Astrocyte of the spinal cord (primary cell): ENCODE results near the gene IFT20.

Experiments used
- DNase-seq: peaks from one replicate; pipeline ENCODE4 v3.0.0; 2011; ENCODE audit warnings: low read depth, low spot score
- H3K4me3 ChIP-seq: 2 replicates; pipeline ENCODE4 v1.5.1; 2011; ENCODE audit warnings: low read depth, mild to moderate bottlenecking, low read length, moderate library complexity
- in situ Hi-C: cut with HindIII; loops from 2 replicates; pipeline ENCODE4 v1.10.0; 2017; ENCODE audit warnings: low sequenced_read_pairs
- TF ChIP-seq, protein P1 (sequence below): IDR thresholded peaks from 2 replicates; pipeline ENCODE4 v1.5.1; 2012; ENCODE audit warnings: low read depth, mild to moderate bottlenecking, low read length, inconsistent platforms

Gene IFT20

DNA sequence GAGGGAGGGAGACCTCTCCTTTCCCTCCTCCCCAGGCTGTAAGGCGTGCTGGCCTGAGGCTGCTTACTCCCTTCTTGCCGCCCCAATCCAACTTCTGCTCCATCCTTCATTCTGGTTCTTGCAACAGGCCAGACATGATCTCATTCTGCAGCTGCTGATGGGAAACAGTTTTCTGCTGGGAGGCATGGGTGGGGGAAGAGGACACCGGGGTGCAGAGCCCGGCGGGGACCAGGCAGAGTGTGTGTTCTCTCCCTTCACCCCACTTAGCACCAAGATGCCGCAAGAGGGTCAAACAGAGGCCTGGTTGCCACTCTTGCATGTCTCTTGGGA, 37.6 kb upstream of the IFT20 start:
- no peak for DNase-seq
- TF ChIP-seq, protein P1, sequence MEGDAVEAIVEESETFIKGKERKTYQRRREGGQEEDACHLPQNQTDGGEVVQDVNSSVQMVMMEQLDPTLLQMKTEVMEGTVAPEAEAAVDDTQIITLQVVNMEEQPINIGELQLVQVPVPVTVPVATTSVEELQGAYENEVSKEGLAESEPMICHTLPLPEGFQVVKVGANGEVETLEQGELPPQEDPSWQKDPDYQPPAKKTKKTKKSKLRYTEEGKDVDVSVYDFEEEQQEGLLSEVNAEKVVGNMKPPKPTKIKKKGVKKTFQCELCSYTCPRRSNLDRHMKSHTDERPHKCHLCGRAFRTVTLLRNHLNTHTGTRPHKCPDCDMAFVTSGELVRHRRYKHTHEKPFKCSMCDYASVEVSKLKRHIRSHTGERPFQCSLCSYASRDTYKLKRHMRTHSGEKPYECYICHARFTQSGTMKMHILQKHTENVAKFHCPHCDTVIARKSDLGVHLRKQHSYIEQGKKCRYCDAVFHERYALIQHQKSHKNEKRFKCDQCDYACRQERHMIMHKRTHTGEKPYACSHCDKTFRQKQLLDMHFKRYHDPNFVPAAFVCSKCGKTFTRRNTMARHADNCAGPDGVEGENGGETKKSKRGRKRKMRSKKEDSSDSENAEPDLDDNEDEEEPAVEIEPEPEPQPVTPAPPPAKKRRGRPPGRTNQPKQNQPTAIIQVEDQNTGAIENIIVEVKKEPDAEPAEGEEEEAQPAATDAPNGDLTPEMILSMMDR = no peak
- H3K4me3 ChIP-seq = peak overlapping the region; percentile 60
- in situ Hi-C loops = no loop called here

DNA sequence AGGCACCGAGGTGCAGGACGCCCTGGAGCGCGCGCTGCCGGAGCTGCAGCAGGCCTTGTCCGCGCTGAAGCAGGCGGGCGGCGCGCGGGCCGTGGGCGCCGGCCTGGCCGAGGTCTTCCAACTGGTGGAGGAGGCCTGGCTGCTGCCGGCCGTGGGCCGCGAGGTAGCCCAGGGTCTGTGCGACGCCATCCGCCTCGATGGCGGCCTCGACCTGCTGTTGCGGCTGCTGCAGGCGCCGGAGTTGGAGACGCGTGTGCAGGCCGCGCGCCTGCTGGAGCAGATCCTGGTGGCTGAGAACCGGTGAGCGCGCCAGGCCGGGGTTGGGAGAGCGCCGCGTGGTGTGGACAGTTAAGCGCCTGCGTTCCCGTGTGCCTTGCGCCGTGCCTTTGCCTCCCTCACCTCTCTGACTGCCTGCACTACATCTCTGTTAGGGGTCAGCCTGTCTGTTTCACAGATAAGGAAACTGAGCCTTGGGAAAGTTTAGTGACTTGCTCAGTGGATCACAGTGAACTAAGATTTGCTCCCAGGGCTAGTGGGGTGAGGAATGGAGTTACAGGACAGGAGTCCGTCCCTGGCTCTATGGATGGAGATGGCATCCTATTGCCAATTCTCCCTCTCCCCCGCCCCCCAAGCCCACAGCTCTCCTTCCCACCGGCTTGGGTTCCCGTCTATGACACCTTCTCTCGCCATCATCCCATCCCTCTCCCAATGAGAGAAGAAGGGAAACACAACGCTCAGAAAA, 37.1 kb upstream of the IFT20 start:
- in situ Hi-C loops = no loop called here
- peak; percentile 33 for DNase-seq
- TF ChIP-seq, protein P1 = no peak
- peak overlapping the region; percentile 60 for H3K4me3 ChIP-seq

DNA sequence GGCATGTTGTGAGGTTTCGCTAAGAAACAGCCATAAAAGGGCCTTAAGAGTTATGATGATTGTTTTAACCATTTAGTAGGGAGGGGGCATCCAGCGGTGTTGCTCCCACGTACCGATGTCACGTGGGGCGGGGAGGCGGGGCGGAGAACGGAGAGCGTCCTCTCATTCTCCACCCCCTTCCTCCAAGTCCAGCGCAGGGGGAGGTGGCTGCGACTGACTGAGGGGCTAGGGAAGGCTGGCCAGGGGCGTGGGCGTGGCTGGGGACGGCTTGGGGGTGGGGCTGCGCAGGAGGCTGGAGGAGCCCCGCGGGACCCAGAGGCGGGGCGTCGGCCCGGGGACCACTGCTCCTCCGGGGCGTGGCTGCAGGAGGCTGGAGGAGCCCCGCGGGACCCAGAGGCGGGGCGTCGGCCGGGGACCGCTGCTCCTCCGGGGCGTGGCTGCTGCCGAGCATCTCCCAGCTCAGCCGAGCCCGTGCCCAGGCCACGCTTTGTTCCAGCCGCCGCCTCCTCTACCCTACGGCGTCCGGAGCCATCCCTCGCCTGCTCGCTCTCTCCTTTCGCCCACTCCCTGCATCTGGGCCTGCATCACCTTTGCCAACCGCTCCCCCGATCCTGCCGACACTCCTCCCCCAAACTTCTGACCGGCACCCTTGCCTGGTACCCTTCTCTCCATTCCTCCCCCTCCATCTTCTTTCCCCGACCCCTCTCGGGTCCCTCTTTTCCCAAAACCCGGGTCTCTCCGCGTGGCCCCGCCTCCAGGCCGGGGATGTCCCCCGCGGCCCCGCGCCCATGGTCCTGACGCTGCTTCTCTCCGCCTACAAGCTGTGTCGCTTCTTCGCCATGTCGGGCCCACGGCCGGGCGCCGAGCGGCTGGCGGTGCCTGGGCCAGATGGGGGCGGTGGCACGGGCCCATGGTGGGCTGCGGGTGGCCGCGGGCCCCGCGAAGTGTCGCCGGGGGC, 36.3 kb upstream of the IFT20 start, which contains the start of gene SARM1:
TSS of gene SARM1 (plus strand) at position 450 of the 958 bp plus-strand sequence. CDS start at position 789, 339 bp downstream.
- peak; percentile 92 for DNase-seq
- in situ Hi-C loops = no loop called here
- TF ChIP-seq, protein P1 = no peak
- H3K4me3 ChIP-seq = peak within 1 kb of the TSS; percentile 60

DNA sequence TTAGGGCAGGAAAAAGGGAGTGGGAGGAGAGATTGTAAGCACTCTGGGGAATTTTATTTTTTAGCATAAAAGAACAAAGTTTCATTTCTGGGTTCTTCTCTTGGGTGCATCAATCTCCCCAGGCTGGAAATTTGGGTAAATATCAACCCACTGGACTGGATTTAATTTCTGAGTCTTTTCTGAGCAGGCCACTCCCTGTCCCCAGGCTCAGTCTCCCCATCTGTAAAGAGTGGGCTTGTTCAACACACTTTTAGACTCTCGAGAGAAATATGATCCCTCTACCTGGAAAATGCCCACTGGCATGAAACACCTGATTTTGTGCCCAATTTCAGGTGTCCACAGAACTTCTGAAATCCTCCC, 35.5 kb upstream of the IFT20 start:
- TF ChIP-seq, protein P1 = no peak
- DNase-seq = no peak
- H3K4me3 ChIP-seq = peak overlapping the region; percentile 60
- in situ Hi-C loops = no loop called here

DNA sequence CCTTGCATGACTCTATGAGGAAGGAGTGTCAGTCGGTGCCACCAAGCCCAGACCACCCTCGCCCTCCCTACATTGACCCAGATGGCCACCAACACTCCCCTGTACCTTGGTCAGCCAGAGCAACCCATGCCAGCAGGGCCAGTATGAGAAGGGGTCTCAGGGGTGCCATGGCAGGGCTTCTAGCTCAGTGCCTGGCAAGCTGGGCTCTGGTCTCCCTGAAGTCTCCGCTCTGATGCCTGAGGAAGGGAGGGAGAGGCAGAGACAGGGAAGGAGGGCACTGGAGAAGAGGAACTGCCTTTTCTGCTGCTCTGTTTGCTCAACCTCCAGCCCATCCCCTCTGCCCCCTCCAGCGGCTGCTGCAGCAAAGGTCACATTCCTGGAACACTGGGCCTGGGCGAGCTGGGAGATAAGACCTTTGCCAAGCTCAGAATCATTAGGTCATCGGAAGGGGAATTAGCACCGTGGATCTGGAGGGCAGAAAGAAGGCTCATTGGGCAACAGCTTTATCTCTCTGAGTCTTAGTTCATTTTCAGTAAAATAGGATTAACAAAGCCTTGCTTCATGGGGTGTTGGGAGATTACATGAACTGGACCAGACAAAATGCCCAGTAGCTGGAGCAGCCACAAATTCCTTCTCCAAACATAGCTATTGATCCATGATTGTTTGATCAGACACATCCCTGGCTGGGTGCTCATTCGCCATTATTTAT, 34.9 kb upstream of the IFT20 start, which contains the start of gene VTN:
TSS of gene VTN (minus strand) at position 273 of the 709 bp plus-strand sequence. CDS start at position 169, 104 bp downstream.
- TF ChIP-seq, protein P1 = no peak
- in situ Hi-C loops = no loop called here
- DNase-seq = no peak
- peak within 1 kb of the TSS; percentile 60 for H3K4me3 ChIP-seq

DNA sequence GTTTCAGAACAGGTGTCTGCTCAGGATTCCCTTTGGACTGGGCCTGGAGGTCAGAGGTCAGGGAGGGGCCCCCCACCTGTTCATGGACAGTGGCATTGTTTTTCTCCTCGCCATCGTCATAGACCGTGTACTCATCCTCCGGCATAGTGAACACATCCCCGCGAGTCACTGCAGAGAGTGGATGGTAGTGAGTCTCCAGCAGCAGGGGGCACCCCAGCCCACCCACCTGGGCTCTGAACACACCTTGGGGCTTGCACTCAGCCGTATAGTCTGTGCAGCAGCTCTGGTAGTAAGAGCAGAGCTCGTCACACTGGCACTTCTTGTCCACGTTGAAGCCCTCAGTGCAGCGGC, 34.4 kb upstream of the IFT20 start:
- in situ Hi-C loops = no loop called here
- no peak for DNase-seq
- H3K4me3 ChIP-seq = no peak overlapping the region
- TF ChIP-seq, protein P1 = no peak
